IMR-90 (cell line): ENCODE measurements around the gene CNTNAP1. TPM values are rescaled to one million over a fixed set of nuclear protein-coding genes. Genes with fewer than 3 reads are reported as not detected.

Experiments used
- ATAC-seq: fragments of 200-7000 bp; cut with Tn5 transposase; 2 replicates; pipeline ENCODE4 v1.9.1; 2020; ENCODE audit warnings: low read depth, mild to moderate bottlenecking, moderate library complexity
- BruUV-seq: library from RNA; stranded (reverse); fragments of 400-500 nt; replicated peaks from 2 replicates; lab custom pipeline; 2021; lab: Mats Ljungman, UMichigan
- CTCF ChIA-PET: fragments of 300-600 bp; formaldehyde crosslinking; extraction: SDS; loops from one replicate; lab custom pipeline; 2021; ENCODE audit warnings: antibody characterized with exemption; lab: Yijun Ruan, JAX
- POLR2A ChIA-PET: fragments of 300-600 bp; sonication (Branson Sonifier 250); formaldehyde crosslinking; loops from one replicate; lab custom pipeline; 2022; ENCODE audit warnings: antibody characterized with exemption; ENCODE audit not compliant: unreplicated experiment; lab: Charles Lee
- DNase-seq: peaks from one replicate; pipeline ENCODE4 v3.0.0; 2013
- H2AFZ ChIP-seq: replicated peaks from 2 replicates; pipeline ENCODE3; 2013; ENCODE audit warnings: low read length, mild to moderate bottlenecking; ENCODE audit not compliant: poor library complexity
- H2AK5ac ChIP-seq: 2 replicates; pipeline ENCODE4 v1.6.1; 2013; ENCODE audit warnings: low read depth, low read length, inconsistent platforms
- H2AK9ac ChIP-seq: replicated peaks from 2 replicates; pipeline ENCODE3; 2013; ENCODE audit warnings: mild to moderate bottlenecking, low read depth, low read length, moderate library complexity; ENCODE audit not compliant: poor library complexity
- H2BK120ac ChIP-seq: 2 replicates; pipeline ENCODE4 v1.6.1; 2013; ENCODE audit warnings: low read depth, low read length, inconsistent platforms
- H2BK15ac ChIP-seq: 3 replicates; pipeline ENCODE4 v1.6.1; 2013; ENCODE audit warnings: low read depth, low read length, inconsistent platforms
- H2BK20ac ChIP-seq: 2 replicates; pipeline ENCODE4 v1.6.1; 2013; ENCODE audit warnings: low read depth, mild to moderate bottlenecking, inconsistent platforms, low read length, moderate library complexity
- H2BK5ac ChIP-seq: 2 replicates; pipeline ENCODE4 v1.6.1; 2013; ENCODE audit warnings: mild to moderate bottlenecking, low read depth, low read length, inconsistent platforms; ENCODE audit not compliant: poor library complexity, severe bottlenecking
- H3K14ac ChIP-seq: replicated peaks from 2 replicates; pipeline ENCODE4 v1.6.1; 2013; ENCODE audit warnings: low read depth, low read length, inconsistent platforms
- H3K18ac ChIP-seq: 2 replicates; pipeline ENCODE4 v1.6.1; 2013; ENCODE audit warnings: low read depth, low read length, control low read depth
- H3K23ac ChIP-seq: 2 replicates; pipeline ENCODE4 v1.6.1; 2013; ENCODE audit warnings: low read depth, low read length, inconsistent platforms
- H3K27ac ChIP-seq: 2 replicates; pipeline ENCODE4 v1.5.1; 2013; ENCODE audit warnings: mild to moderate bottlenecking, control low read depth, low read length; ENCODE audit not compliant: insufficient read depth
- H3K27me3 ChIP-seq: 2 replicates; pipeline ENCODE4 v1.6.1; 2013; ENCODE audit warnings: low read length; ENCODE audit not compliant: control insufficient read depth, insufficient read depth
- H3K36me3 ChIP-seq: 2 replicates; pipeline ENCODE4 v1.6.1; 2013; ENCODE audit warnings: low read length, mixed read lengths; ENCODE audit not compliant: control insufficient read depth, insufficient read depth
- H3K4ac ChIP-seq: 2 replicates; pipeline ENCODE4 v1.6.1; 2013; ENCODE audit warnings: low read depth, low read length, inconsistent platforms
- H3K4me1 ChIP-seq: 2 replicates; pipeline ENCODE4 v1.6.1; 2013; ENCODE audit warnings: low read length, mixed read lengths; ENCODE audit not compliant: control insufficient read depth, insufficient read depth
- H3K4me2 ChIP-seq: 2 replicates; pipeline ENCODE4 v1.6.1; 2013; ENCODE audit warnings: low read depth, mild to moderate bottlenecking, control low read depth, low read length, moderate library complexity
- H3K4me3 ChIP-seq: 2 replicates; pipeline ENCODE4 v1.5.1; 2013; ENCODE audit warnings: low read depth, mild to moderate bottlenecking, control low read depth, low read length, moderate library complexity; ENCODE audit not compliant: insufficient read depth
- H3K56ac ChIP-seq: 2 replicates; pipeline ENCODE4 v1.6.1; 2013; ENCODE audit warnings: low read length, inconsistent platforms; ENCODE audit not compliant: insufficient read depth; ENCODE audit errors: extremely low read depth
- H3K79me1 ChIP-seq, 2 experiments: 2 replicates each; pipeline ENCODE4 v1.6.1; 2013; ENCODE audit warnings: low read length in 2 of 2, inconsistent platforms in 1 of 2, low read depth in 1 of 2
- H3K9ac ChIP-seq: 2 replicates; pipeline ENCODE4 v1.6.1; 2013; ENCODE audit warnings: low read depth, low read length, control low read depth
- H3K9me1 ChIP-seq: 2 replicates; pipeline ENCODE4 v1.6.1; 2013; ENCODE audit warnings: low read length, inconsistent platforms; ENCODE audit not compliant: insufficient read depth
- H3K9me3 ChIP-seq: 2 replicates; pipeline ENCODE4 v1.6.1; 2013; ENCODE audit warnings: low read length; ENCODE audit not compliant: control insufficient read depth, insufficient read depth
- H4K20me1 ChIP-seq: 2 replicates; pipeline ENCODE4 v1.6.1; 2013; ENCODE audit warnings: low read length, inconsistent platforms; ENCODE audit not compliant: insufficient read depth
- H4K5ac ChIP-seq: 2 replicates; pipeline ENCODE4 v1.6.1; 2013; ENCODE audit warnings: mild to moderate bottlenecking, low read depth, low read length, control low read depth
- H4K8ac ChIP-seq, 2 experiments: 2 replicates each; pipeline ENCODE4 v1.6.1; 2013; ENCODE audit warnings: low read depth in 2 of 2, low read length in 2 of 2, control low read depth in 1 of 2, inconsistent platforms in 1 of 2
- H4K91ac ChIP-seq: 2 replicates; pipeline ENCODE4 v1.6.1; 2013; ENCODE audit warnings: low read depth, low read length, inconsistent platforms; ENCODE audit not compliant: insufficient read depth
- BHLHE40 ChIP-seq: fragments of 150-350 bp; IDR thresholded peaks from 2 replicates; pipeline ENCODE4 v1.6.1; 2016; ENCODE audit warnings: mild to moderate bottlenecking, low read depth, low read length
- CEBPB ChIP-seq: IDR thresholded peaks from 2 replicates; pipeline ENCODE4 v1.6.1; 2012; ENCODE audit warnings: low read depth, low read length, improper control_type of control experiment
- CTCF ChIP-seq: conservative IDR thresholded peaks from 2 replicates; pipeline ENCODE4 v1.5.1; 2012; ENCODE audit warnings: mild to moderate bottlenecking, low read depth, low read length, improper control_type of control experiment
- MAFK ChIP-seq: IDR thresholded peaks from 2 replicates; pipeline ENCODE4 v1.6.1; 2012; ENCODE audit warnings: low read depth, low read length, improper control_type of control experiment
- MAZ ChIP-seq: IDR thresholded peaks from 2 replicates; pipeline ENCODE4 v1.6.1; 2012; ENCODE audit warnings: low read depth, mild to moderate bottlenecking, low read length, improper control_type of control experiment, moderate library complexity, borderline replicate concordance
- POLR2A ChIP-seq: IDR thresholded peaks from 2 replicates; pipeline ENCODE4 v1.6.1; 2012; ENCODE audit warnings: mild to moderate bottlenecking, low read depth, low read length
- RAD21 ChIP-seq: IDR thresholded peaks from 2 replicates; pipeline ENCODE4 v1.6.1; 2012; ENCODE audit warnings: low read length, improper control_type of control experiment
- RFX5 ChIP-seq: IDR thresholded peaks from 2 replicates; pipeline ENCODE4 v1.8.0; 2012; ENCODE audit warnings: low read depth, mild to moderate bottlenecking, low read length, moderate library complexity
- USF2 ChIP-seq: fragments of 150-350 bp; IDR thresholded peaks from 2 replicates; pipeline ENCODE4 v1.6.1; 2017; ENCODE audit warnings: mild to moderate bottlenecking, antibody characterized with exemption, low read length, low read depth
- WGBS, 2 experiments: methylation state at CpG; one replicate each; pipeline versions ENCODE4 v1.1.5 to v1.1.7; 2013; ENCODE audit warnings: missing lambda C conversion rate in 2 of 2; ENCODE audit not compliant: insufficient read length in 1 of 2; ENCODE audit errors: extremely low coverage in 2 of 2; 5-methylcytosine and 5-hydroxymethylcytosine counted together
- dilution Hi-C: fragments of 300-500 bp; cut with HindIII; formaldehyde crosslinking; loops from one replicate; pipeline ENCODE4 v1.14.3; 2018; ENCODE audit warnings: low sequenced_read_pairs; ENCODE audit not compliant: unreplicated experiment
- in situ Hi-C: fragments of 300-500 bp; cut with MboI; formaldehyde crosslinking; loops from 3 replicates; pipeline ENCODE4 v1.14.3; 2019; ENCODE audit warnings: low sequenced_read_pairs, inconsistent platforms, mixed read lengths
- intact Hi-C: fragments of 100-400 bp; cut with micrococcal nuclease; formaldehyde crosslinking; loops from 2 replicates; pipeline ENCODE4 v1.10.0; 2022
- polyA plus RNA-seq, 3 experiments: library from polyadenylated mRNA; depleted of rRNA; stranded (reverse); fragments of >200 nt; gene quantifications; 2 replicates each; pipeline ENCODE4 v1.2.3, GENCODE V29; 2012; ENCODE audit warnings: low replicate concordance in 1 of 3
- total RNA-seq: library from RNA; depleted of rRNA; stranded (reverse); fragments of >200 nt; gene quantifications from 2 replicates; pipeline ENCODE4 v1.2.3, GENCODE V29; 2012
- TF ChIP-seq, protein P1 (sequence below): fragments of 150-350 bp; IDR thresholded peaks from 2 replicates; pipeline ENCODE4 v1.6.1; 2016; ENCODE audit warnings: low read depth, mild to moderate bottlenecking, low read length, moderate library complexity, borderline replicate concordance

CNTNAP1 gene
- total and polyA plus RNA-seq, 2 of the 4 experiments (the other 2 are of a cell fraction), result 12.2 to 72.2 TPM

DNA sequence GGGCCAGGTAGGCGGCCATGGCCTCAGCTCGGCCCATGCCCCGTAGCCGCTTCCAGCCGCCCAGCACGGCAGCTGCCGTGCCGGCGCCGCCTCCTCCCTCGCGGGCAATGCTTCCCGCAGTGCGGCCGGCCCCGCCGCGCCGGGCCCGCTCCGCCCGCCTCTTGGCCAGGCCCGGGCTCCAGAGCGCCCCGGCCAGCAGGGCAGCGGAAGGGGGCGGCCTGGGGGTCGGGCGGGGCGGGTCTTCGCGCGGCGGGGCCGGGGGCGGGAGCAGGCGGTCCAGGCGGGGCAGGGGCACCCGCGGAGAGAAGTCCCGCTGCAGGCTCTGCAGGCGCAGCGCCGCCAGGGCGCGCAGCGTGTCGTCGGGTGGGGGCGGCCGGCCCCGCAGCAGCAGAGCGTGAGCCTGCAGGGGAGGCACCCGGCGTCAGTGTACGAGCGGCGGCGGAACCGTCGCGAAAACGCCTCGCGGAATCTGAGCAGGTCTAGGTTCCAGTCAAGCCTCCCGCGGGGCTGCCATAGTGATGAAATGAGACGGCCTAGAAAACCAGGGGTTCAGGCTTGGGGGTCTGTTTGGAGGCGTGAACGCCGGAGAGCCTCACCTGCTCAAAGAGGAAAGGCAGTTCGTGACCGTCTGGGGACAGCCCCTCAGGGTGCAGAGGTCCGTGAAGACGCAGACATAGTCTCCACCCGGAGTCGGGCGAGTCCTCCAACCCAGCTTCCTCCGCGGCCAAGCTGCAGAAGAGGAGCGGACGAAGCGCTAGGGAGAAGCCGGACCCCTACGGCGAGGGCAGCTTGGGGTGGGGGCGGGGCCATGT, 12.1 kb upstream of the CNTNAP1 start (continued):
- no peak for TF ChIP-seq CEBPB

DNA sequence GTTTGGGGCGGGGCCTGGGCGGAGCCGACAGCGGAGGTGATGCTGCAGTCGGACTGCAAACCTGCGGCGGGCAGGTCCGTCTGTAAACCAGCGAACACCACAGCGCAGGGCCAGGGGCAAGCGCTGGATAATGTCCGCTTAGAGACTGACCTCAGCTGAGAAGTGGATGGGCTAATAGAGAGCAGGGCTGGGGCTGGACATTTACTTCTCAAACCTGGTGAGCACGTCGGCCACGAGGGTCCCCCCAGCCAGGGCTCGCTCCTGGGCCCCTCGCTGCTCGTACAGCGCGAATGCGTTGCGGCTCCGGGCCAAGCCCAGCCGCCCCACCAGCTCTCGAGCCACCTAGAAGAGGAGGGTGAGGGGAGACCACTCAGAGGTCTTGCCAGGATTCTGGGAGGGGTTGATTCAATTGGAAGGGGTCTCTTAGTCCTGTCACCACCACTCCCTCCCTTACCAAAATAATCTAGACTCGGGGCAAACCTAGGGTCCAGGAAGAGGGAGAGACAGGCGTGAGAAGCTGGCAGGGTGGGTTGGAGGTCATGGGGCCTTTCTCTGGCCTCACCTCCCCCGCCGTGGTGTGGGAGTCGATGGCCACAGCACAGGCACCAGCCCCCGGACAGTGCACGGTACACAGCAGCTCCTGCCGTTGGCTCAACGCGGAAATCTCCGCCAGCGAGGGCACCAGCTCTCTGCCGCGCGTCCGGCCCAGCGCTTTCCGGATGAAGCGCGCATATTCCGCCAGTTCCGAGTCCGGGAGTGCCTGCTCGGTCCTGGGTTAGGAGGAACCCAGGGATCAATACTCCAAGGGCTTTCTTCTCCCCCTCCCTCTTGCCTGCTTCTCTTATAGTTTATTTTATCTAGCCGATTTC, 11.3 kb upstream of the CNTNAP1 start:
- H2AK9ac ChIP-seq, result no peak overlapping the region
- peaks cover 11 to 64% of the 10 kb centered on the region in 2 experiments; a peak in 3 of 4 replicates for H3K79me1 ChIP-seq
- no peak overlapping the region for H3K23ac ChIP-seq
- WGBS, 2 experiments, result 86% methylated on average over 16 of the region's 50 CpGs; no CpG with 5 or more reads in 1 of the 2 experiments
- peaks cover 24% of the 10 kb centered on the region for H3K4me1 ChIP-seq
- no peak overlapping the region for H2AK5ac ChIP-seq
- CTCF ChIA-PET, result no interaction called here
- no peak overlapping the region for H3K4me3 ChIP-seq
- ATAC-seq, result no peak
- no peak overlapping the region for H3K56ac ChIP-seq
- H3K9ac ChIP-seq, result no peak overlapping the region
- no peak overlapping the region for H2BK5ac ChIP-seq
- no peak overlapping the region for H4K91ac ChIP-seq
- no peak overlapping the region for H2BK15ac ChIP-seq
- peaks cover 61% of the 10 kb centered on the region for H3K36me3 ChIP-seq
- H3K9me3 ChIP-seq, result no peaks in the 10 kb centered on the region
- no peaks in the 10 kb centered on the region for H3K27me3 ChIP-seq
- no peak overlapping the region for H2BK20ac ChIP-seq
- peaks cover 12% of the 10 kb centered on the region for H3K9me1 ChIP-seq
- DNase-seq, result no peak
- in situ Hi-C loops, result no loop called here
- no peak overlapping the region for H4K8ac ChIP-seq
- H3K4me2 ChIP-seq, result no peak overlapping the region
- intact Hi-C loops, result no loop called here
- no peak overlapping the region for H2AFZ ChIP-seq
- H4K20me1 ChIP-seq, result peaks cover 45% of the 10 kb centered on the region
- no peak overlapping the region for H3K27ac ChIP-seq
- no peak overlapping the region for H3K18ac ChIP-seq
- POLR2A ChIA-PET, result interaction anchor here (0.6 kb wide), 1 partner anchor 10 kb away, joined by 5 read pairs; no protein-coding TSS in a partner anchor
- H2BK120ac ChIP-seq, result no peak overlapping the region
- BruUV-seq, result no TSS peak
- dilution Hi-C loops, result no loop called here
- no peak overlapping the region for H3K4ac ChIP-seq
- no peak overlapping the region for H3K14ac ChIP-seq
- H4K5ac ChIP-seq, result no peak overlapping the region
- no peak for TF ChIP-seq MAFK
- no peak for TF ChIP-seq RFX5
- TF ChIP-seq POLR2A, result no peak
- TF ChIP-seq CTCF, result no peak
- no peak for TF ChIP-seq MAZ
- no peak for TF ChIP-seq USF2
- TF ChIP-seq BHLHE40, result no peak
- TF ChIP-seq RAD21, result no peak
- TF ChIP-seq, protein P1, sequence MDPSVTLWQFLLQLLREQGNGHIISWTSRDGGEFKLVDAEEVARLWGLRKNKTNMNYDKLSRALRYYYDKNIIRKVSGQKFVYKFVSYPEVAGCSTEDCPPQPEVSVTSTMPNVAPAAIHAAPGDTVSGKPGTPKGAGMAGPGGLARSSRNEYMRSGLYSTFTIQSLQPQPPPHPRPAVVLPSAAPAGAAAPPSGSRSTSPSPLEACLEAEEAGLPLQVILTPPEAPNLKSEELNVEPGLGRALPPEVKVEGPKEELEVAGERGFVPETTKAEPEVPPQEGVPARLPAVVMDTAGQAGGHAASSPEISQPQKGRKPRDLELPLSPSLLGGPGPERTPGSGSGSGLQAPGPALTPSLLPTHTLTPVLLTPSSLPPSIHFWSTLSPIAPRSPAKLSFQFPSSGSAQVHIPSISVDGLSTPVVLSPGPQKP, result no peak
- TF ChIP-seq CEBPB, result no peak
